Tibial nerve (tissue), 4 donors: ENCODE measurements around the gene SART3.

Source experiments
- CTCF ChIP-seq, 5 experiments: fragments of 200-600 bp in 3 of 5; fragments of 450-650 bp in 2 of 5; sonication (generic) in 3 of 5; IDR thresholded peaks; one replicate each; pipeline ENCODE4 v1.5.1; 2016 to 2019; ENCODE audit warnings: antibody characterized with exemption in 5 of 5, mild to moderate bottlenecking in 3 of 5, moderate library complexity in 2 of 5
- EP300 ChIP-seq, 2 donors: sonication (generic); formaldehyde crosslinking; IDR thresholded peaks; one replicate each; pipeline ENCODE4 v1.6.1; 2017; ENCODE audit warnings: antibody characterized with exemption in 2 of 2, mild to moderate bottlenecking in 1 of 2
- POLR2A ChIP-seq, 2 donors: fragments of 450-650 bp; IDR thresholded peaks; one replicate each; pipeline ENCODE4 v1.6.1; 2017; ENCODE audit warnings: antibody characterized with exemption in 2 of 2, mild to moderate bottlenecking in 2 of 2, moderate library complexity in 2 of 2

DNA sequence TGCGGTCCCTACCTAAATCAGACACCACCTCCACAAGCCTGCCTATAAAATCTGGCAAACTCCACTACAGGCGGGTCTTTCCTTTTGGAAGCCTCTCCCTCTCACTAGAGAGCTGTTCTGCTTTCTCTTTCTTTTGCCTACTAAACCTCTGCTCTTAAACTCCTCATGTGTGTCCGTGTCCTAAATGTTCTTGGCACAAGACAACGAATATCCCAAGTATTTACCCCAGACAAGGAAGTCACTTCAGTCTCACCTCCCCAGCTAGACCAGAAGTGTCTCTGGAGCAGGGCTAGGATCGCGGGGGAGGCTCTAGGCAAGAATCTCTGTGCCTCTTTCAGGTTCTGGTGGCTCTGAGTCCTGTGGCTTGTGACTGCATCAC is 83.1 kb downstream of the SART3 start:
- TF ChIP-seq CTCF (IDR thresholded peaks at IDR 0.05) (no peak), POLR2A (IDR thresholded peaks at IDR 0.05) (no peak), EP300 (IDR thresholded peaks at IDR 0.05) (no peak)
